Vagina (tissue), 2 donors: Measurements from ENCODE around the gene SLC7A8.

Experiments used
- POLR2A ChIP-seq, 2 donors: fragments of 450-650 bp; IDR thresholded peaks; one replicate each; pipeline ENCODE4 v1.6.1; 2017; ENCODE audit warnings: antibody characterized with exemption in 2 of 2, mild to moderate bottlenecking in 2 of 2, moderate library complexity in 2 of 2
- TF ChIP-seq, protein P1 (sequence below), 3 experiments: fragments of 450-650 bp in 2 of 3; fragments of 200-600 bp in 1 of 3; sonication (generic) in 1 of 3; IDR thresholded peaks; one replicate each; pipeline ENCODE4 v1.5.1; 2017 to 2019; ENCODE audit warnings: antibody characterized with exemption in 3 of 3, mild to moderate bottlenecking in 2 of 3, moderate library complexity in 2 of 3

GRCh38 chr14:23206422-23207145 lies 23.1 kb upstream of the SLC7A8 start:
- TF ChIP-seq, protein P1, sequence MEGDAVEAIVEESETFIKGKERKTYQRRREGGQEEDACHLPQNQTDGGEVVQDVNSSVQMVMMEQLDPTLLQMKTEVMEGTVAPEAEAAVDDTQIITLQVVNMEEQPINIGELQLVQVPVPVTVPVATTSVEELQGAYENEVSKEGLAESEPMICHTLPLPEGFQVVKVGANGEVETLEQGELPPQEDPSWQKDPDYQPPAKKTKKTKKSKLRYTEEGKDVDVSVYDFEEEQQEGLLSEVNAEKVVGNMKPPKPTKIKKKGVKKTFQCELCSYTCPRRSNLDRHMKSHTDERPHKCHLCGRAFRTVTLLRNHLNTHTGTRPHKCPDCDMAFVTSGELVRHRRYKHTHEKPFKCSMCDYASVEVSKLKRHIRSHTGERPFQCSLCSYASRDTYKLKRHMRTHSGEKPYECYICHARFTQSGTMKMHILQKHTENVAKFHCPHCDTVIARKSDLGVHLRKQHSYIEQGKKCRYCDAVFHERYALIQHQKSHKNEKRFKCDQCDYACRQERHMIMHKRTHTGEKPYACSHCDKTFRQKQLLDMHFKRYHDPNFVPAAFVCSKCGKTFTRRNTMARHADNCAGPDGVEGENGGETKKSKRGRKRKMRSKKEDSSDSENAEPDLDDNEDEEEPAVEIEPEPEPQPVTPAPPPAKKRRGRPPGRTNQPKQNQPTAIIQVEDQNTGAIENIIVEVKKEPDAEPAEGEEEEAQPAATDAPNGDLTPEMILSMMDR (IDR thresholded peaks at IDR 0.05): no peak
- no peak for TF ChIP-seq POLR2A (IDR thresholded peaks at IDR 0.05)
